K562 (cell line): ENCODE measurements around the gene SNX20. TPM values are rescaled to one million over a fixed set of nuclear protein-coding genes. Genes with fewer than 3 reads are reported as not detected.

ENCODE experiments used
- ATAC-seq: fragments of 200-7000 bp; cut with Tn5 transposase; 3 replicates; pipeline ENCODE4 v1.9.1; 2020; ENCODE audit warnings: moderate library complexity
- BruUV-seq: library from RNA; stranded (reverse); fragments of 400-500 nt; replicated peaks from 2 replicates; lab custom pipeline; 2021; lab: Mats Ljungman, UMichigan
- CTCF ChIA-PET: fragments of 300-600 bp; formaldehyde crosslinking; extraction: SDS; loops from one replicate; lab custom pipeline; 2021; ENCODE audit warnings: low intra/inter-chr PET ratio; lab: Yijun Ruan, JAX
- POLR2A ChIA-PET: fragments of 300-600, 350-650 bp; sonication (Branson Sonifier 250); formaldehyde crosslinking; extraction: SDS; loops from one replicate; lab custom pipeline; 2021; ENCODE audit warnings: antibody characterized with exemption, inconsistent platforms; lab: Yijun Ruan, JAX
- DNase-seq, 4 experiments: peaks; one replicate each; pipeline versions ENCODE4 v3.0.0 to v3.0.0-alpha.2; 2011 to 2018; ENCODE audit warnings: low spot score in 3 of 4, mixed read lengths in 3 of 4; ENCODE audit errors: extremely low read depth in 1 of 4
- FAIRE-seq: peaks from 2 replicates; lab custom pipeline; 2011; peaks lifted over from hg19 to GRCh38; lab: Jason Lieb, UNC
- H2AFZ ChIP-seq: 2 replicates; pipeline ENCODE4 v1.6.0; 2011; ENCODE audit warnings: low read depth, low read length, control low read depth, inconsistent platforms
- H3K27ac ChIP-seq: fragments of 200-600 bp; 3 replicates; pipeline ENCODE4 v1.8.0; 2011; ENCODE audit warnings: low read depth, mild to moderate bottlenecking, control low read depth, inconsistent platforms, low read length, moderate library complexity, mixed read lengths; ENCODE audit errors: extremely low read depth
- H3K27me3 ChIP-seq, 2 experiments: fragments of 300-600 bp in 1 of 2; 2 replicates in 1 of 2; 3 replicates in 1 of 2; pipeline versions ENCODE4 v1.6.0 to v1.8.0; 2011; ENCODE audit warnings: inconsistent platforms in 2 of 2, low read length in 2 of 2, mild to moderate bottlenecking in 1 of 2, mixed read lengths in 1 of 2, moderate library complexity in 1 of 2; ENCODE audit not compliant: control insufficient read depth in 2 of 2, insufficient read depth in 2 of 2
- H3K36me3 ChIP-seq: fragments of 300-600 bp; 3 replicates; pipeline ENCODE4 v1.8.0; 2011; ENCODE audit warnings: mild to moderate bottlenecking, low read length, inconsistent platforms; ENCODE audit not compliant: control insufficient read depth, insufficient read depth
- H3K4me1 ChIP-seq, 2 experiments: fragments of 200-600 bp in 1 of 2; replicated peaks in 1 of 2; 2 replicates in 1 of 2; 3 replicates in 1 of 2; pipeline versions ENCODE4 v1.5.1 to v1.8.0; 2011; ENCODE audit warnings: inconsistent platforms in 2 of 2, low read length in 2 of 2, mild to moderate bottlenecking in 1 of 2, mixed read lengths in 1 of 2, moderate library complexity in 1 of 2; ENCODE audit not compliant: control insufficient read depth in 2 of 2, insufficient read depth in 2 of 2
- H3K4me2 ChIP-seq: 2 replicates; pipeline ENCODE4 v1.6.1; 2011; ENCODE audit warnings: low read length, control low read depth, inconsistent platforms, mixed read lengths; ENCODE audit not compliant: insufficient read depth
- H3K4me3 ChIP-seq: fragments of 200-600 bp; sonication (generic), shearing (Covaris generic); 2 replicates; pipeline ENCODE4 v1.5.1; 2016; ENCODE audit warnings: control low read depth, inconsistent platforms
- H3K79me2 ChIP-seq: fragments of 200-600 bp; 3 replicates; pipeline ENCODE4 v1.8.0; 2011; ENCODE audit warnings: low read length, inconsistent platforms; ENCODE audit not compliant: control insufficient read depth, insufficient read depth
- H3K9ac ChIP-seq, 2 experiments: 2 replicates each; pipeline versions ENCODE4 v1.6.0 to v1.6.1; 2011; ENCODE audit warnings: low read depth in 2 of 2, low read length in 2 of 2, control low read depth in 1 of 2, inconsistent platforms in 1 of 2, mild to moderate bottlenecking in 1 of 2, mixed read lengths in 1 of 2; ENCODE audit not compliant: insufficient read depth in 1 of 2
- H3K9me1 ChIP-seq: one replicate; pipeline ENCODE4 v1.6.0; 2011; ENCODE audit warnings: inconsistent platforms, mild to moderate bottlenecking, low read length, moderate library complexity; ENCODE audit not compliant: control insufficient read depth, insufficient read depth
- H3K9me3 ChIP-seq: replicated peaks from 2 replicates; pipeline ENCODE4 v1.5.1; 2011; ENCODE audit warnings: low read depth, low read length, inconsistent platforms; ENCODE audit not compliant: control insufficient read depth, insufficient read depth
- H4K20me1 ChIP-seq: replicated peaks from 2 replicates; pipeline ENCODE4 v1.6.1; 2011; ENCODE audit warnings: low read length, inconsistent platforms, mixed read lengths; ENCODE audit not compliant: control insufficient read depth, insufficient read depth
- CHD2 ChIP-seq: IDR thresholded peaks from 2 replicates; pipeline ENCODE4 v1.6.1; 2011; ENCODE audit warnings: low read depth, low read length
- DACH1 ChIP-seq: fragments of 450-650 bp; IDR thresholded peaks from 2 replicates; pipeline ENCODE4 v1.6.1; 2018; ENCODE audit not compliant: partially characterized antibody
- GABPA ChIP-seq: fragments of 200-800 bp; sonication (Bioruptor generic); conservative IDR thresholded peaks from 2 replicates; pipeline ENCODE4 v1.6.1; 2016; ENCODE audit warnings: low read depth, missing genetic modification characterization, missing compliant biosample characterization
- MGA ChIP-seq: fragments of 450-650 bp; IDR thresholded peaks from 2 replicates; pipeline ENCODE4 v1.6.1; 2016; ENCODE audit warnings: mild to moderate bottlenecking, moderate library complexity
- NFE2 ChIP-seq: IDR thresholded peaks from 2 replicates; pipeline ENCODE4 v1.6.1; 2014; ENCODE audit warnings: antibody characterized with exemption, low read depth
- RBM39 ChIP-seq: fragments of 200-400 bp; formaldehyde crosslinking; optimal IDR thresholded peaks from 2 replicates; pipeline ENCODE3; 2018; ENCODE audit warnings: low read depth, low read length
- SRF ChIP-seq, 2 experiments: fragments of 250-450, 450-650 bp in 1 of 2; sonication (Bioruptor Pico) in 1 of 2; sonication (generic) in 1 of 2; formaldehyde crosslinking; IDR thresholded peaks; 2 replicates each; pipeline versions ENCODE4 v1.5.0 to v1.5.1; 2020 to 2022; ENCODE audit warnings: mild to moderate bottlenecking in 1 of 2, missing genetic modification reagents in 1 of 2
- TCFL5 ChIP-seq: fragments of 250-450 bp; sonication (Bioruptor Pico); conservative IDR thresholded peaks from 2 replicates; pipeline ENCODE4 v1.6.1; 2021; ENCODE audit warnings: mild to moderate bottlenecking, moderate library complexity, matching md5 sums
- ZFP36 ChIP-seq: fragments of 150-350 bp; IDR thresholded peaks from 2 replicates; pipeline ENCODE4 v1.6.1; 2018; ENCODE audit warnings: low read length, low read depth; ENCODE audit not compliant: partially characterized antibody
- in situ Hi-C: fragments of 300-500 bp; cut with MboI; formaldehyde crosslinking; loops from 4 replicates; pipeline ENCODE4 v1.15.0; 2018; ENCODE audit warnings: inconsistent platforms, mixed read lengths
- intact Hi-C: fragments of 100-400 bp; cut with micrococcal nuclease; formaldehyde crosslinking; loops from 2 replicates; pipeline ENCODE4 v1.14.2; 2022
- polyA plus RNA-seq, 8 experiments: library from polyadenylated mRNA; depleted of rRNA in 4 of 8; stranded (reverse) in 5 of 8; unstranded in 3 of 8; fragments of >200 nt; fragmentation: Nextera tagmentation in 2 of 8; fragmentation: Illumina TruSeq in 1 of 8; extraction: Ambion mirVana in 2 of 8; extraction: Trizol in 1 of 8; gene quantifications; 2 replicates each; pipeline versions ENCODE4 v1.2.1 to v1.2.3, GENCODE V29; 2011 to 2014; ENCODE audit warnings: inconsistent platforms in 1 of 8, missing spikeins in 1 of 8
- total RNA-seq, 7 experiments: library from RNA; depleted of rRNA in 6 of 7; stranded (reverse); fragments of >200 nt in 6 of 7; fragmentation: Illumina TruSeq in 2 of 7; extraction: Trizol in 2 of 7; gene quantifications; 2 replicates each; pipeline versions ENCODE4 v1.2.1 to v1.2.3, GENCODE V29; 2011 to 2021; ENCODE audit warnings: low replicate concordance in 1 of 7

The SNX20 gene
- total and polyA plus RNA-seq, 9 of the 15 experiments (the other 6 are each of a cell fraction or from before 2014, with no cell fraction given): 0.04 to 0.07 TPM; not detected in 7

- POLR2A ChIA-PET: interaction anchor here (0.5 kb wide), 1 partner anchor 307 kb away, joined by 3 read pairs; no protein-coding TSS in a partner anchor
- no peaks in the 10 kb centered on the region; a peak in 1 of 5 replicates for H3K4me1 ChIP-seq
- CTCF ChIA-PET: no interaction called here
Measured at GRCh38 chr16:50724306-50724705, 43.2 kb upstream of the SNX20 start.

More at GRCh38 chr16:50724306-50724705, 43.2 kb upstream of the SNX20 start:
- H3K4me3 ChIP-seq: no peak overlapping the region
- no peak overlapping the region for H3K4me2 ChIP-seq
- TF ChIP-seq ZFP36: peak; percentile 25
- peak; percentile 35; the same call in 1 of the 2 replicates for TF ChIP-seq GABPA (tag)
- TF ChIP-seq TCFL5 (CRISPR knock-in tag): no peak
- TF ChIP-seq NFE2: 0 out of 2 replicates have a peak, but pooled peaks have one; percentile 5
- TF ChIP-seq DACH1: peak; percentile 10
- TF ChIP-seq SRF (CRISPR knock-in tag; IDR thresholded peaks at IDR 0.05): peak; percentile 74 to 96; a peak in 3 of 4 replicates
- no peak for TF ChIP-seq CHD2
- no peak for TF ChIP-seq RBM39
- no peak for TF ChIP-seq MGA
- H2AFZ ChIP-seq: no peak overlapping the region
- ATAC-seq (no peak), DNase-seq (no peak), FAIRE-seq (no peak)
- H4K20me1 ChIP-seq: no peaks in the 10 kb centered on the region
- in situ Hi-C loops: no loop called here
- H3K9me1 ChIP-seq: no peaks in the 10 kb centered on the region
- no peak overlapping the region for H3K9ac ChIP-seq
- no TSS peak for BruUV-seq
- no peaks in the 10 kb centered on the region for H3K79me2 ChIP-seq
- intact Hi-C loops: no loop called here
- H3K27ac ChIP-seq: no peak overlapping the region
- H3K27me3 ChIP-seq: peaks cover 0 to 9% of the 10 kb centered on the region in 2 experiments; a peak in 1 of 5 replicates
- H3K36me3 ChIP-seq: no peaks in the 10 kb centered on the region
- no peaks in the 10 kb centered on the region for H3K9me3 ChIP-seq
